Thyroid gland (tissue), 4 donors: ENCODE data around the gene PEX7. TPM values are rescaled to one million over a fixed set of nuclear protein-coding genes. Genes with fewer than 3 reads are reported as not detected.
A peak's percentile ranks its signal among the peaks of the same experiment; 100 is the strongest.

Experiments
- DNase-seq, 2 donors: peaks; one replicate each; pipeline ENCODE4 v3.0.0-alpha.2; 2019
- H3K27ac ChIP-seq, 3 donors: fragments of 200-600 bp; sonication (generic); 1 replicate in 2 of 3; 2 replicates in 1 of 3; pipeline ENCODE4 v1.5.1; 2016 to 2019; ENCODE audit warnings: mild to moderate bottlenecking in 1 of 3, moderate library complexity in 1 of 3
- H3K27me3 ChIP-seq: fragments of 200-600 bp; sonication (generic); one replicate; pipeline ENCODE4 v1.5.1; 2019
- H3K36me3 ChIP-seq, 2 donors: fragments of 200-600 bp; sonication (generic); one replicate each; pipeline ENCODE4 v1.5.1; 2016 to 2019
- H3K4me1 ChIP-seq, 2 donors: fragments of 200-600 bp; sonication (generic); one replicate each; pipeline ENCODE4 v1.5.1; 2017 to 2019
- H3K4me3 ChIP-seq, 3 donors: fragments of 200-600 bp; sonication (generic); replicated peaks in 1 of 3; 1 replicate in 2 of 3; 2 replicates in 1 of 3; pipeline ENCODE4 v1.5.1; 2016; ENCODE audit warnings: mild to moderate bottlenecking in 1 of 3
- H3K9me3 ChIP-seq: fragments of 200-600 bp; sonication (generic); one replicate; pipeline ENCODE4 v1.5.1; 2017
- CTCF ChIP-seq, 6 experiments: fragments of 200-600 bp in 3 of 6; fragments of 450-650 bp in 3 of 6; sonication (generic) in 3 of 6; IDR thresholded peaks; one replicate each; pipeline ENCODE4 v1.5.1; 2016 to 2019; ENCODE audit warnings: antibody characterized with exemption in 6 of 6, mild to moderate bottlenecking in 2 of 6, inconsistent platforms in 1 of 6, moderate library complexity in 1 of 6
- POLR2A ChIP-seq, 2 donors: fragments of 450-650 bp; IDR thresholded peaks; one replicate each; pipeline ENCODE4 v1.6.1; 2017; ENCODE audit warnings: antibody characterized with exemption in 2 of 2, mild to moderate bottlenecking in 2 of 2, moderate library complexity in 1 of 2
- WGBS, 2 donors: methylation state at CpG; one replicate each; pipeline ENCODE4 v1.1.5; 2017; 5-methylcytosine and 5-hydroxymethylcytosine counted together
- intact Hi-C: fragments of 100-400 bp; cut with DNase I; formaldehyde crosslinking; loops from one replicate; pipeline ENCODE4 v1.15.1; 2023
- total RNA-seq, 4 donors: library from RNA; depleted of rRNA; stranded (reverse); fragments of >200 nt; gene quantifications; one replicate each; pipeline ENCODE4 v1.2.3, GENCODE V29; 2016

The PEX7 gene
- total RNA-seq, 4 donors from 2014 or later, result 16.4 to 23.9 (median 18.2) TPM

GRCh38 chr6:136816656-136817055 is 5.7 kb upstream of the PEX7 start:
- H3K4me1 ChIP-seq, result peaks cover under 1 to 3% of the 10 kb centered on the region in 2 donors
- 78 to 83% methylated on average over 2 of the region's 2 CpGs for WGBS, 2 donors
- H3K36me3 ChIP-seq, result no peaks in the 10 kb centered on the region
- no peaks in the 10 kb centered on the region for H3K27me3 ChIP-seq
- TF ChIP-seq POLR2A (IDR thresholded peaks at IDR 0.05), result no peak
- TF ChIP-seq CTCF (IDR thresholded peaks at IDR 0.05), result no peak
- no peak for DNase-seq
- H3K4me3 ChIP-seq, result no peak overlapping the region
- H3K9me3 ChIP-seq, result no peaks in the 10 kb centered on the region
- intact Hi-C loops, result no loop called here
- no peak overlapping the region for H3K27ac ChIP-seq

GRCh38 chr6:136820561-136820960 is 1.8 kb upstream of the PEX7 start:
- no peak for DNase-seq
- Histone ChIP-seq H3K27me3 (no peaks in the 10 kb centered on the region), H3K4me3 (no peak overlapping the region), H3K27ac (no peak overlapping the region), H3K36me3 (no peaks in the 10 kb centered on the region), H3K9me3 (no peaks in the 10 kb centered on the region), H3K4me1 (peaks cover 3 to 9% of the 10 kb centered on the region in 2 donors)
- 88 to 89% methylated on average over 2 of the region's 2 CpGs for WGBS, 2 donors
- intact Hi-C loops, result no loop called here
- TF ChIP-seq CTCF (IDR thresholded peaks at IDR 0.05), result no peak

- DNase-seq, result peak; percentile 33 to 39
- intact Hi-C loops, result no loop called here
- peaks cover 3 to 9% of the 10 kb centered on the region in 2 donors for H3K4me1 ChIP-seq
- H3K27ac ChIP-seq, result peak overlapping the region; percentile 39 to 91 (median 80)
- H3K27me3 ChIP-seq, result no peaks in the 10 kb centered on the region
- no peaks in the 10 kb centered on the region for H3K36me3 ChIP-seq
- H3K4me3 ChIP-seq, result peak overlapping the region; percentile 32 to 68 (median 64)
- 0 to 1% methylated on average over 11 of the region's 11 CpGs for WGBS, 2 donors
- no peaks in the 10 kb centered on the region for H3K9me3 ChIP-seq
- TF ChIP-seq POLR2A (IDR thresholded peaks at IDR 0.05) (no peak), CTCF (IDR thresholded peaks at IDR 0.05) (no peak)
These were observed 381 bp upstream of the PEX7 start for GRCh38 chr6:136822046-136822375.

- Histone ChIP-seq H3K27me3 (no peaks in the 10 kb centered on the region), H3K4me3 (peak overlapping the region; percentile 5 to 68 (median 64)), H3K27ac (peak overlapping the region in 2 of 3 donors; percentile 80 to 91), H3K36me3 (no peaks in the 10 kb centered on the region), H3K9me3 (no peaks in the 10 kb centered on the region), H3K4me1 (peaks cover 3 to 9% of the 10 kb centered on the region in 2 donors)
- WGBS, 2 donors, result 58 to 76% methylated on average over 17 to 29 of the region's 31 CpGs
- intact Hi-C loops, result no loop called here
- no peak for TF ChIP-seq POLR2A (IDR thresholded peaks at IDR 0.05)
- no peak for TF ChIP-seq CTCF (IDR thresholded peaks at IDR 0.05)
- no peak for DNase-seq
These were observed 802 bp downstream of the PEX7 start for GRCh38 chr6:136823128-136823660.

GRCh38 chr6:136826216-136826615 is 3.8 kb downstream of the PEX7 start:
- Histone ChIP-seq H3K36me3 (no peaks in the 10 kb centered on the region), H3K4me3 (no peak overlapping the region), H3K9me3 (no peaks in the 10 kb centered on the region), H3K4me1 (peaks cover 3 to 9% of the 10 kb centered on the region in 2 donors), H3K27me3 (no peaks in the 10 kb centered on the region), H3K27ac (no peak overlapping the region)
- no peak for TF ChIP-seq CTCF (IDR thresholded peaks at IDR 0.05)
- no peak for TF ChIP-seq POLR2A (IDR thresholded peaks at IDR 0.05)
- 60 to 71% methylated on average over 6 of the region's 6 CpGs for WGBS, 2 donors
- DNase-seq, result peak; percentile 56 to 72
- intact Hi-C loops, result no loop called here
